HG03457 (cell line): ENCODE results near the gene FSD1L.

ENCODE experiments used
- ATAC-seq: cut with Tn5 transposase; IDR thresholded peaks from one replicate; pipeline ENCODE4 v1.9.1; 2021; ENCODE audit warnings: moderate number of reproducible peaks; ENCODE audit not compliant: unreplicated experiment

FSD1L gene

DNA sequence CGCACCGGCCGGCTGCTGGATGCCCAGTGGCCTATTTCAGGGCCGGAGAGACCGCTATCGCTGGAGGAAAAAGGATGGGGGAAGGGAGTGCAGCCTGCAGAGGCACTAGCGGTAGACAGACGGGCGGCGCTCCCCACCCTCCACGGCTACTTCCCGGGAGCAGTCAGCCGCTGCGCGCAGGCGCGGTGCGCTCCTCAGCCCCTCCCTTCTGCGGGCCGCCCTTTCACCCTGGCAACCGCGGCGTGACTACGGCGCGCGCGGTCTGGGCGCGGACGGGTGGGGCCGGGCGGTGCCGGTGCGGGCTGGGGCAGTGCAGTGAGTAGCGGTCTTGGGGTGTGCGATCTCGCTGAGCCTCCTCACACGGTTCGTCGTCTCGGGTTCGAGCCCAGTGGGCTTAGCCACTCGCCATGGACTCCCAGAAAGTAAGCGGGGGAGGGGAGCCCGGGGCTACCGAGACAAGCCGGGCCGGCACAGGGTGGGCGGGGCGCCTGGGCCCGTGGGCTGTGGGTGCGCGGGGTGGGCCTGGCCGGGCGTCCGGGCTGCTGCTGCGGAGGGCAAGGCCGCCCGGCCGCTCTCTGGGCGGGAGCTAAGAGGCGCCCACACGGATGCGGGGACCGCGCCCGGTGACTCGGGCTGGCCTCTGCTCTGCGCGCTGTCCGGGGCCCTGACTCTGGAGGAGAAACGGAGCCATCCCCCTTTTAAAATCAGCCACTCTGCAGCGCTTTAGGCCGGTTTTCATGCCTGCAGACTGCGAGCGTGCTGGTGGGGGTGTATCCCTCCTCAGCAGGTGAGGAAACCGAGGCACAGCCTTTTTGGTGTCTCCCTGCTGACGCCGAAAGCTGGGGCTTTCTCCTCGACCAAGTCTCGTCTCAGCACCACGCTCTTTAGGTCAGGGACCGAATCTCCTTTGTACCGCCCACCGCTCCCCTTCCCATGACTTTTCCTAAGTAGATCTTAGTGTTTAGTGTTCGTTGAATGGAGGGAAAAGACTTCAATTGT lies at the start of gene FSD1L:
TSS of gene FSD1L (plus strand) at position 221 of the 999 bp plus-strand sequence. CDS start at position 408, 187 bp downstream.
- ATAC-seq, result peak; percentile 88

DNA sequence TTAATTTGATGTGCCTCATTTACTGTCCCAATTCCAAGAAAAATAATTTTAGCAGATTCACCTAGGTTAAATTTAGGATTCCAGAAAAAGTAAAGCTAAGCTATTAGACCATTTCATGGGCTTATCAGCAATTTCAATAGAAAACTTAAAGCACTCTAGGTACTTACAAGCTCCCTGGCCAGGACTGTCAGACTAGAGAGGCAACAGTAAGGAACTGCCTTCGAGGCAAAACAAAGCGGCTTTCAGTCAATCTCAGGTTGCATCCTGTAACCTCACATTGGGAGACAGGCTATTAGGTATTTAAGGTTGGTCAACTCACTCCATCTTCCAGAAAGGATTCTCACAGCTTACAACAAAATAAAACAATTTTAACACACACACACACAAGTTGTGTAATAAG lies 48.7 kb upstream of the FSD1L start:
- ATAC-seq, result no peak

DNA sequence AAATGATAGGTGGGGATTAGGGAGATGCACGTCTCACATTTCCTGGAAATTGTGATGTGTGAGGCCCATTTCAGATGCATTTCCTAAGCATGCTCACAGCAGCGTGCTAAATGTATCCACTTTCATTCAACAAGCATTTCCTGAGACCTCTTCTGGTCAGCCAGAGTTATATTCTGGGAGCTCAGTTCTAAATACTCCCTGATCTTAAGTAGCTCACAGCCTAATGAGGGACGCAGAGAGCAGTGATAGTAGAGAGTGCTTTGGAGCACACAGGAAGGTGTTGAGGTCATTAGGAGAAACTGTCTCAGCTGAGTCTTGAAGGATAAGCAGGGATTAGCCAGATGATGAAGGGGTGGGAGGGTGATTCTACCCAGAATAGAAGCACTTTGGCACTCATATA lies 46.2 kb upstream of the FSD1L start:
- no peak for ATAC-seq

DNA sequence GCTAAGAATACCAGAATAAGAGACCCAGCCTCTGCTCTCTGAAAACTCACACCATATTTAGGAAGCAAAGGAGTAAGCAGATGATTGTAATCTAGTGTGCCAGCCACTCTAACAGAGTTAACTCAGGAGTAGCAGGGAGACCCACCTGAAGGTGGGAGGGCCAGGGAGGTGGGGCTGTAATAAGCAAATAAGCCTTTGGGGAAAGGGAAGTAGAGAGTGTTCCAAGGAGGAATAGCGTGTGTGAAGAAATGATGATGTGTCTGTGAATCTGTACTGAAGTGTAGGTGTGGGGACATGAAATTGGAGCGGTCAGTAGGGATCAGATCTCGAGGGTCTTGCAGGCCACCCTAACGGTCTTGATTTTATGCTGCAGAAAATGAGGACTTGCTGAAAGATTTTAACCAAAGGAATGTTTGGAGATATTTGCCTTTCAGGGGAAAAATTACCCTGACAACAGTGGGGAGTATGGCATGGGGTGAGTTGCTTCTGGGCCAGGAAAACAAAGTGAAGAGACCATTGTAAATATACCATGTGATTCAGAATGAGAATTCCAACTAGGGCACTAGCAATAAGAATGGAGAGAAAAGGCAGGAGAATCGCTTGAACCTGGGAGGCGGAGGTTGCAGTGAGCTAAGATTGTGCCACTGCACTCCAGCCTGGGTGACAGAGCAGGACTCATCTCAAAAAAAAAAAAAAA lies 44.1 kb upstream of the FSD1L start:
- no peak for ATAC-seq

DNA sequence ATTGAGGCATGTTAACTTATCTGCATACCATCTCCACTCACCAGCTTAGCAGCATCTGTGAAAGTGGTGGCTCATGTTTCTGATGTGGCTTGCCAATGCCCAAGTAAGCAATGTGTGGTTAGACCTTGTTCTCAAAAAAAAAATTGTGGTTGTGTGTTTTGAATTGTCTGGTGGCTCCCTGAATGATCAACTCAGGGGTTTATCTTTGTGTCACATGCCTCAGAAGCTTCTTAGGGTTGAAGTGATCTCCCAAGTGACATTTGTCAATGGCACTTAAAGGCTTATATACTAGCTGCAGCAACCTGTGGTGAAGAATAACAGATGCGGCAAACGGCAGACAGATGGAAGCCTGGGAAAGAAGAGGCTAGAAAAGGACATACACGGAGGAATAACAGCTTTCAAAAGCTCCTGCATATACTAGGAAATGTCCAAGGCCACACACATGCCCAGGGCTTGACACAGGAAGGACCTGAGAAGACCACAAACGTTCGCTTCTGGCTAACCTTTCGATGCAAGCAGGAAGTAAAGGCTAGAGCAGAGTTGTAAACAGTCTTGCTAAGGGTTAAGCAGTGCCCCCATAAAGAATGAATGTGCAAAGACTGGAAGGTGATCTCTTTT lies 42.2 kb upstream of the FSD1L start:
- peak; percentile 97 for ATAC-seq

DNA sequence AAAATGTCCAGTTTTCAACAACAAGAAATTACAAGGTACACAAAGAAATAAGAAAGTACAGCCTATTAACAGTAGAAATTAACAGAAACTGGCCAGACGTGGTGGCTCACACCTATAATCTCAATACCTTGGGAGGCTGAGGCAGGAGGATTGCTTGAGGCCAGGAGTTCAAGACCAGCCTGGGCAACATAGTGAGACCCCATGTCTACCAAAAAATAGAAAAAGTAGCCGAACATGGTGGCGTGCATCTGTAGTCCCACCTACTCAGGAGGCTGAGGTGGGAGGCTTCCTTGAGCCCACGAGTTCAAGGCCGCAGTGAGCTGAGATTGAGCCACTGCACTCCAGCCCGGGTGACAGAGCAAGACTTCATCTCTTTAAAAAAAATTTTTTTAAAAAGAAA lies 41.5 kb upstream of the FSD1L start:
- ATAC-seq, result no peak

DNA sequence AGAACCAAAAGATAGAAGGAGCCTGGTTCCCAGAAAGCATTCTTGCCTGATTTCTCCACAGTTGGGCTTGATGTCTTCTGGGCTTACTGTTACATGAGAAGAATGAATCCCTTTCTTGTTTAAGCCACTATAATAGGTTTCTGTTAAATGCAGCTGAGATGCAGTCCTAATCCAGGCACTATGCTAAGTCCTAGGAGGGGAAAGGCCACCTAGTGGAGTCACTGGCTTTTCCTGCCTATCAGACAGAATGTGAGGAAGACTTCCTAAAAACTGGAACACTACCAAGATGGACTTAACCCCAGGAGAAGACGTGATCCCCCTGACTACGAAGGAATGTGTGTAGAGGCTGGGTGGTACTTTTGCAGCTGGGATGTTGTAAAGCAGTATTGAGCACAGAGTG lies 34.3 kb upstream of the FSD1L start:
- no peak for ATAC-seq

DNA sequence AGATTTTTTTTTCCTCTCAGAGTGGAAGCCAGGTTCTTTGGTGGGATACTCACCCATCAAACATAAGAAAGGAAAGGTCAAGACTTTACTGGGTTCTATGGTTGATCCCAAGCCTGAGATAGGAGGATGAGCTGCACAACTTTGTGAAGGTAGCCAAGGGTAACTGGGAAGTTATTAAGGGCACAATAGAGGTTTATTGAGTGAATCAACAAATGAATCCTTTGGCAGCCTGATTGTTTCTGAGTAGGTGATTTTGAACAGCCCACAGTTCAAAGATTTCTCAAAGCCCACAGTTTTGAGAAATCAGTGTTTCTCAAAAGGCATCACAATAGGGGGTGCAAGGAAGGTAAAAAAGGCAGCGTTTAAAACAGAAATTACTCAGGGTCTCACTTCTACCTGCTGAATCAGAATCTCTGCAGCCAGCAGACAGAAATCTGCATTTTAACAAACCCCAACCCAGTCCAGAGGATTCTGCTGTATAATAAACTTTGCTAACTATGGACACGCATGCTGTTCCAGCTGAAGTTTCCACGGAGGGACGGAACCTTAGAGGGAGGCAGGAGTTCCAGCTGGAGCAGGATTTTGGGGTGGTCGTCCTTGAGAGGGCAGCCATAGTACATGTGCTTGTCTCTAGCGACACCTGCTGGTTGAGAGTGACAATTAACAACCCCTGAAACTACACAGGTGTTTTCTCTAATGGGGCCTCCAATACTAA lies 32.7 kb upstream of the FSD1L start:
- no peak for ATAC-seq

DNA sequence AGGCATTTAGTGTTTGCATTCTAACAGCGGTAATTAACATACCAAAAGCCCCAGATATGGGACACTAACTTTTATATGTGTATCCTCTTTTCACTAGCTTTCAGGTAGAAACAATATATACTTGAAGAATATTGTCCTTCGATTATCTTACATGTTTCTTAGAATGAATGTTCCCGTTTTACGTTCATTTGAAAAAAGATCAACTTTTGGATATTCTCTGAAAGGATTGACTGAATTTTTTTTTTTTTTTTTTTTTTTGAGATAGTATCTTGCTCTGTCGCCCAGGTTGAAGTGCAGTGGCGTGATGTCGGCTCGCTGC lies 32.2 kb upstream of the FSD1L start:
- ATAC-seq, result no peak

DNA sequence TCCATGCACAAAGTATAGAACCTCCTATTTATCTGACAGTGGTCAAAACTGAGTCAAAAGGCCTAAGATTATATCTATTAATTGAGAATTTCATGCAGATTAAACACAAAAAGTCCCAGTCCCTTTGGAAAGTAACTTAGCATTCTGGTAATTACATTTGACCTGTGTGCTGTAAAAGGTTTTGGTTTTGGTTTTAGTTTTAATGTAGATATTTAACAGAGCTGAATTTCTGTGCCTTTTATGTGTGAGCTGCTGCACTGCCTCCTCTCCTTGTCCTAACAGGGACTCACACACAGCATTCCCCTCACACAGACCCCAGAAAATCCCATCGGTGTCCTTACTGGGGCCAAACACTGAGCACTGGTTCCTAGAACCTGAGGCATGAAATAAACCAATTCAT lies 31.0 kb upstream of the FSD1L start:
- peak; percentile 47 for ATAC-seq

DNA sequence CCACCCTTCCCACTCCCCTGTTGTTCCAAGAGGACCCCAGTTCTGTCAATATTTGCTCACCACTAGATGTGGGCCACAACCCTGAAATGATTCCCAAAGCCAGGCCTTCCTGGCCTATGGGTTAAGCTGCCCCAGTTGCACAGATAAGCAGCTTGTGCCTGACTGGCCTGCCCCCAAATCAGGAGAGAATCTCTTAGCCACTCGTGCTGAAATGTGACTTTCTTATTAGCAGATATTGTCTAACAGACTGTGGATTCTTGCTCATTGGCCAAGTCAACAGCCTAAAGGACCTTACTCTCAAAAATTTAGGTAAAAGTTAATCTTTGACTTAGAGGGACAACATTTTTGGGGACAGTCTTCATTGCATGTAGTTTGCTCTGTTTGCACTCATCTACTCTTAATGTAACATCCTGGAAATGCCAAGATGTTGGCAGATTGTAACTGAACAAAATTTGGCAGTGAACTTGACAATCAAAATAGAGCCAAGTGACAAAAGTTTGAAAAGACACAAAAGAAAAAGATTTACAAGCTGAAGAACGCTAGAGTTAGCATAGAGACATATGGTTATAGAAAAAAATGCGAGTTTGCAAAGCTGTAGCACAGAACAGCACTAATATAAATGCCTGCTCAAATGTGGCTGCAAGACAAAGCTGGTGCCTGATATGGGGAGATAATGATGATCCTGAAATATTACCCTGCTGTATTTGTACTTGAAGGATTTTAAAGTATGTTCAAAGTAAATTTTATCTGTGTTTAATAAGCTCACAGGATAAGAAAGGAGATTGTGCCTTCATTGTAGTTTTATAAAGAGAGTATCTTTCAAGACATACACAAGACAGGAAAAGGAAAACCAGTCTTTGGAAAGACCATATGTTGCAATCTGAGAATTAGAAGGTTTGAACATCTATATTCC lies 29.0 kb upstream of the FSD1L start:
- no peak for ATAC-seq

DNA sequence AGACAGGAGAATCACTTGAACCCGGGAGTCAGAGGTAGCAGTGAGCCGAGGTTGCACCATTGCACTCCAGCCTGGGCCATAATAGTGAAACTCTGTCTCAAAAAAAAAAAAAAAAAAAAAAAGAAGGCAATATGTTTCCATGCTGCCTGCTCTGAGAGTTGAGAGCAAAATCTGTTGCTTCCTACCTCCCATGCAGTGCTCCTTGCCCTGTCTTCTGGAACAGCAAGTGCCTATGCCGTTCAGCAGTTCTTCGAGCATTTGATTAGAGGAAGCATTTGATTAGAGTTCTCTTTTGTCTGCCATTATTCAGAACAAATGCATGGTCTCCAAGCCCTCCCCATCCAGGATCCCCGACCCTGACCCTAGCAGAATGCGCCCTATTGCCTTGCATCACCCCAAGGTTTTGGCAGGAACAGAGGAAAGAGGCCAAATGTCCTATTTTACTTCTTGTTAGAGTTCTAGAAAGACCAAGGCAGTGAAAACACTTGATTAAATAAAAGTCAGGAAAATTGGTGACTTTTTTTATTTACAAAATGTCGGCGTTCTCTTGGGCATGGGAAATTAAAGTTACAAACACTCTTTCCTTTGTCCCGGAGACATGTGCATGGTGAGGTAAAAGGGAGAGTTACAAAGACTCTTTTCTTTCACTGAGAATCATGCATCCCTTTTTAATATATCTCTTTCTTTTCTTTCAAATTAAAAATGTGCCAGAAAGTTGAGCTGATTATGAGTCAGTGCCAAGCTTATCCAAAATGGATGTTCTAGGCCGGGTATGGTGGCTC lies 27.8 kb upstream of the FSD1L start:
- ATAC-seq, result no peak

DNA sequence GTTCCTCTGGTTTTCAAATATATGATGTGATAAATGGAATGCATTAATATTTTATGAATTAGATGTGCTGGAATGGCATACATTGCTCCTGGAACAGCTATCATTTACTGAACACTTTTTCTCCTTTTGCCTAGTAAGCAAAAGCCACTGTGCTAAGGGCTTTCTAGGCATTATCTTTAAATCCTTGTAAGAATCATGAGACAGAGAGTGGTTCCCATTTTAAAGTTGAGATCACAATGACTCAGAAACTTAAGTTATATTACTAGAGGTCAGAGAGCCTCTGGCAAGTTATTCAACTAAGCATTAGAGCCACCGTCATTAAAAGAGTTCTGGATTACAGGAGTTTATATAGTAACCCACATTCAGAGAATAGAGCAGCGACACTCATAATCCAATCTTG lies 26.7 kb upstream of the FSD1L start:
- no peak for ATAC-seq

DNA sequence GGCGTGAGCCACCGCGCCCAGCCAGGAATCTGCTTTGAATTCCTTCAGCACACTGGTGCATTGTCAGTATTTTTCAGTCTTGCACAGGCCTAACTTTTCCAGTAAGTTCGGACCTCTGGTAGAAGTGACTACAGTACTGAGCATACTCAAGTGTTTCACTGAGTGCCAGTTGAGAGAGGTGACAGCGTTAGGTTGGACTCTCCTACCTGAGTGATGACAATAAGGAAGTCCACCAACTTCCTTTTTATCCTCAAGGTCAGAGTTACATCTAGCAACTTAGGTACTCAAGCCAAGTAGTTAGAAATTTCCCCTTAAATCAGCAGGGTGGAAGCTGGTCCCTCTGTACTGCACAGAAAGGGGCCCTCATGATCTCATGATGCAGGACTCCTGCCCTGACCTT lies 26.0 kb upstream of the FSD1L start:
- ATAC-seq, result no peak

DNA sequence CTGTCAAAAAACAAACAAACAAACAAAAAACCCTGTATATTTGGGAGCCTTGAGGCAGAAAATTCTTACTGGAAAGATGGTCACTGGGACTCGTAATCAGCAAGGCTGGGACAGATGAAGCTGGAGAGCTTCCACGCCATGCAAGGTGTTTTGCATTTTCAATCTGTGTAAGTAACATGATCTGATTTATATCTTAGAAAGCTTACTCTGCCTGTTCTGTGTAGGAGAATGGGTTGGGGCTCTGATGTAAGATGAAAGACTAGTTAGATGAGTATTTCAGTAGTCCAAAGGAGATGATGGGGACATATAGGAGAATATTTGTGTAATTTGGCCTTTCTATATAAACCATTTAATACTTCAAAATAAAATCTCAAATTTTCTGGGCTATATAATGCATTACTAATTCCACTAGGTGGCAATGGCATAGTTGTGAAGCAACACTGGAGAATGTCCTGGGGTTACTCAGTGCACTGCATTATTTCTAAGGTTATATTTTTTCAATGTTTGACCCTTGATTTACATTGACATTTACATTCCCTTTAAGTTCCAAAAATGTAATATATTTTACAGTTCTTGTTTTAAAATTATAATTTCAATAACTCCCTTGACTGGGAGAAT lies 21.9 kb upstream of the FSD1L start:
- no peak for ATAC-seq

DNA sequence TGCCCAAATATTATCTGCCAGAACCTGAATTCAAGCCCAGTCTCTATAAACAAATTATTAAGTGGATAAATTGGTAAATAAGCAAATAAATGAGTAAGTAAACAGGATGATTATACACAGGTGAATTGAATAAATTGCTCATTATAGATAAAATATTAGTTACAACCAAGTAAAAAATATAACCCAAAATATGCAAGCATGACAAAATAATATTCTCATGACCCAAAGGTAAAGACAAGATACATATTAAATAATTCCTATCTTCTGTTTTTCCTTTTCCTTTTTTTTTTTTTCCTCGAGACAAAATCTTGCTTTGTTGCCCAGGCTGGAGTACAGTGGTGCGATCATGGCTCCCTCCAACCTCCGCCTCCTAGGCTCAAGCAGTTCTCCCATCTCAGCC lies 21.2 kb upstream of the FSD1L start:
- no peak for ATAC-seq

DNA sequence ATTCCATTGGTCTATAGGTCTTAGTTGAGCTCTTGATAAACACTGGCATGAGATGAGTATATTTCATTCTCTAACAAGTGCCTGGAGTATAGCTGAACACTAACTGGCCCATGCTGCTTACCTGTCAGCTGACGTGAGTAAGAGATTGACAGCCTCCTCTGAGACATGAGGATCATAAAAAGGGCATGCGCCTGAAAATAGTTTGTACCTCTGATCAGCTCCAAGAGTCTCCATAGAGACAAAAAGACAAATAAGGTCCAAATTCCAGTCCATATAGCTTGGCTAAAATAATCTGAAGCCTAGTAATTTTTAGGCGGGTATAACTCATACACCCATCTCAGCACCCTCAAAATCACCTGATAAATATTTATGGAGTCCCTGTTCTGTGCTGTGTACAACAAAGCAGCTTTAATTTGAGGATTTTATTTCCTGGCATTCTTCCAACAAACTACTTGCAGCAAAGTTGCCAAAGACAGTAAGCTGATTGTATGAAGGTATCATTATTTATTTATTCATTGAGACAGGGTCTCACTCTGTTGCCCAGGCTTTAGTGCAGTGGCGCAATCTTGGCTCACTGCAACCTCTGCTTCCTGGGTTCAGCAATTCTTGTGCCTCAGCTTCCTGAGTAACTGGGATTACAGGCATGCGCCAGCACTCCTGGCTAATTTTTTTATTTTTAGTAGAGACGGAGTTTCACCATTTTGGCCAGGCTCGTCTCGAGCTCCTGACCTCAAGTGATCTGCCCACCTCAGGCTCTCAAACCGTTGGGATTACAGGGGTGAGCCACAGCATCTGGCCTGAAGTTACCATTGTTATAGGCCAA lies 16.2 kb upstream of the FSD1L start:
- no peak for ATAC-seq

DNA sequence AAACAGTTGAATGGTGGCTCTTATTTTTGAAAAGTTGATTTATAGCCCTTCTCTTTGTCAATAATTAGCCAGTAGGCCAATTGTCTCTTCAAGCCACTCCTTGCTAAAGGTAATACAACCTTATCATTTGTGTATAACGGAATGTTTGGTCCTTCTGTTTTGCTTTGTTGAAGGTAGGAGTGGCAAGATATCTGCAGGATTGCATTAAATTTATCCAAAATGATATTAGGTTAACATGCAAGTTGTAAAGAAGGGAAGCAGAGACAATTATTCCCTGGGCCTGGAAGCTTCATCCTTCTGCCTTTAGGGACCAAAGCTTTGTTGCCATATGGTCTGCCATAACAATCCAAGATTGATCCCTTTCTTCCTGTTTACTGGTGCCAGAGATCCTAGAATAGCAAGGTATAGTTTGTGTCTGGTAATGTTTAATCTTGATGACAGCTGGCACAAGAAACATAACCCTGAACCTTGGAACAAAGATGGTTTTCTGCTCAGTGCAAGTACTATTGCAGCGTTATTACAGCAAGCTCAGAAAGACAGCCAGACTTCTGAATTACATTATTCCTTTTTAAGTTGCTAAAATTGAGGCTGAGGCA lies 15.5 kb upstream of the FSD1L start:
- ATAC-seq, result no peak
